NCI-H1092 (cell line): ENCODE results near the gene LAG3.

Experiments used
- DNase-seq: peaks from one replicate; lab custom pipeline; 2025; lab: John Stamatoyannopoulos, UW

The LAG3 gene

DNA sequence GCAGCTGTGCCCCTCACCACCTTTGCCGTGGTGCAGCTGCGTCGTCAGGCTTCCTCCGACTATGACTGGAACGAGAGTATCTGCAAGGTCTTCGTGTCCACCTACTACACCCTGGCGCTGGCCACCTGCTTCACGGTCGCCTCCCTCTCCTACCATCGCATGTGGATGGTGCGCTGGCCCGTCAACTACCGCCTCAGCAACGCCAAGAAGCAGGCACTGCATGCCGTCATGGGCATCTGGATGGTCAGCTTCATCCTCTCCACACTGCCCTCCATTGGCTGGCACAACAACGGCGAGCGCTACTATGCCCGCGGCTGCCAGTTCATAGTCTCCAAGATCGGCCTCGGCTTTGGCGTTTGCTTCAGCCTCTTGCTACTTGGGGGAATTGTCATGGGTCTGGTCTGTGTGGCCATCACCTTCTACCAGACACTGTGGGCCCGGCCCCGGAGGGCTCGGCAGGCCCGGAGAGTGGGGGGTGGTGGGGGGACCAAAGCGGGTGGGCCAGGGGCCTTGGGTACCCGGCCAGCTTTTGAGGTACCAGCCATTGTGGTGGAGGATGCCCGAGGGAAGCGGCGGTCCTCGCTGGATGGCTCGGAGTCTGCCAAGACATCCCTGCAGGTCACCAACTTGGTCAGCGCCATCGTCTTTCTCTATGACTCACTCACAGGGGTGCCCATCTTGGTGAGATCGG is 51.9 kb downstream of the LAG3 start:
- DNase-seq = no peak

GRCh38 chr12:6824901-6825381 is 52.6 kb downstream of the LAG3 start:
- DNase-seq = no peak

GRCh38 chr12:6825398-6826124 is 53.2 kb downstream of the LAG3 start:
- peak; percentile 56 for DNase-seq

DNA sequence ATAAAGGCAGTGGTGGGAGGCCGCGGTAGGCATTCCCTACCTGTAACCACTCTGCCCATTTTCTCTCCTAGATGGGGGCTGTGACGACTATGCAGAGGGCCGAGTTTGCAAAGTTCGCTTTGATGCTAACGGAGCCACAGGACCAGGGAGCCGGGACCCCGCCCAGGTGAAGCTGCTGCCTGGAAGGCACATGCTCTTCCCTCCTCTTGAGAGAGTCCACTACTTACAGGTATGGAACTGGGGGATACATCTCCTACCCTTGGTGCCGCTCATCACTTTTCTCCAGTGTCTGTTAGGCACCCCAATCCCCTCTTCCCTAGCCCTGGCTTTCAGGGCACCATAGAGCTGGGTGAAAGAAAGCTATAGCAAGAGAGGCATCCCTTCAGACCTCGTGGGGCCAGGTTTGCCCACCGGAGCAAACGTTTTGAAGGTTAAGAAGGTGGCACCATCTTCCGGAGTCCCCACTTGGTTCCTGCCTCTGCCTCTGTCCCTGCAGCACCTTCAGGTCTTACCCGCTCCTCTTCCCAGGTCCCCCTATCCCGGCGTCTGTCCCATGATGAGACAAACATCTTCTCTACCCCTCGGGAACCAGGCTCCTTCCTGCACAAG is 53.9 kb downstream of the LAG3 start:
- DNase-seq = no peak

- DNase-seq = no peak
Observed at GRCh38 chr12:6826734-6827436, 54.6 kb downstream of the LAG3 start.

- DNase-seq = peak; percentile 58
Observed at GRCh38 chr12:6827437-6827911, 55.2 kb downstream of the LAG3 start.
